Measurements from ENCODE around the gene PGM3.

GRCh38 chr6:83216806-83217205 is 23.7 kb upstream of the PGM3 start:
- TF ChIP-seq CTCF (optimal IDR thresholded peaks at IDR 0.05 in 1 of 3, IDR thresholded peaks at IDR 0.05 in 1 of 3, conservative IDR thresholded peaks at IDR 0.05 in 1 of 3; ENCODE audit: extremely low read depth in 1 of 3, insufficient read depth in 2 of 3, low read length in 3 of 3) (no peak), EZH2 (IDR thresholded peaks at IDR 0.05; ENCODE audit: low read length) (no peak)

All from keratinocyte (primary cell).